ENCODE measurements around the gene DAPL1. TPM values are rescaled to one million over a fixed set of nuclear protein-coding genes. Genes with fewer than 3 reads are reported as not detected.

The DAPL1 gene
- total and polyA plus RNA-seq, 10 of the 15 experiments (the other 5 are each of a cell fraction or from before 2014, with no cell fraction given) = not detected

DNA sequence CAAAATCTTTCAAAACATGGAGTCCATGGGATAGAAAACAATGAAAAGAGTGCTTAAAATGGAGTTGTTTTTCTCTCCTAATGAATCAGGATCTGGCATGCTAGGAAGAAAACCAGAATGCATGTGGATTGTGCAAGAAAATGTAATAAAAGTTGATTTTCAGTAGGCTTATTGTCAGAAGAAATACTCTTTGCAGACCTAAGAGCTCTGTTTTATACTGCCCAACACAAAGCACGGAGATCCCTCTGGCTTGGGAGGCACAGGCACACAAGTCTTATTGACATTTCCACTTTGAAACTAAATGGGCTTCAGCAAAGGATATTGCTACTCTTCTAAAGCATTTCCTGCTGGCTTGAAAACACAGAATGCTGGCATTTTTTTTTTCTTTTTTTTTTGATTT is 15.5 kb upstream of the DAPL1 start (continued):
- TF ChIP-seq, protein P1, sequence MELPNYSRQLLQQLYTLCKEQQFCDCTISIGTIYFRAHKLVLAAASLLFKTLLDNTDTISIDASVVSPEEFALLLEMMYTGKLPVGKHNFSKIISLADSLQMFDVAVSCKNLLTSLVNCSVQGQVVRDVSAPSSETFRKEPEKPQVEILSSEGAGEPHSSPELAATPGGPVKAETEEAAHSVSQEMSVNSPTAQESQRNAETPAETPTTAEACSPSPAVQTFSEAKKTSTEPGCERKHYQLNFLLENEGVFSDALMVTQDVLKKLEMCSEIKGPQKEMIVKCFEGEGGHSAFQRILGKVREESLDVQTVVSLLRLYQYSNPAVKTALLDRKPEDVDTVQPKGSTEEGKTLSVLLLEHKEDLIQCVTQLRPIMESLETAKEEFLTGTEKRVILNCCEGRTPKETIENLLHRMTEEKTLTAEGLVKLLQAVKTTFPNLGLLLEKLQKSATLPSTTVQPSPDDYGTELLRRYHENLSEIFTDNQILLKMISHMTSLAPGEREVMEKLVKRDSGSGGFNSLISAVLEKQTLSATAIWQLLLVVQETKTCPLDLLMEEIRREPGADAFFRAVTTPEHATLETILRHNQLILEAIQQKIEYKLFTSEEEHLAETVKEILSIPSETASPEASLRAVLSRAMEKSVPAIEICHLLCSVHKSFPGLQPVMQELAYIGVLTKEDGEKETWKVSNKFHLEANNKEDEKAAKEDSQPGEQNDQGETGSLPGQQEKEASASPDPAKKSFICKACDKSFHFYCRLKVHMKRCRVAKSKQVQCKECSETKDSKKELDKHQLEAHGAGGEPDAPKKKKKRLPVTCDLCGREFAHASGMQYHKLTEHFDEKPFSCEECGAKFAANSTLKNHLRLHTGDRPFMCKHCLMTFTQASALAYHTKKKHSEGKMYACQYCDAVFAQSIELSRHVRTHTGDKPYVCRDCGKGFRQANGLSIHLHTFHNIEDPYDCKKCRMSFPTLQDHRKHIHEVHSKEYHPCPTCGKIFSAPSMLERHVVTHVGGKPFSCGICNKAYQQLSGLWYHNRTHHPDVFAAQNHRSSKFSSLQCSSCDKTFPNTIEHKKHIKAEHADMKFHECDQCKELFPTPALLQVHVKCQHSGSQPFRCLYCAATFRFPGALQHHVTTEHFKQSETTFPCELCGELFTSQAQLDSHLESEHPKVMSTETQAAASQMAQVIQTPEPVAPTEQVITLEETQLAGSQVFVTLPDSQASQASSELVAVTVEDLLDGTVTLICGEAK (IDR thresholded peaks at IDR 0.05; ENCODE audit: borderline replicate concordance) = no peak
- no peak for TF ChIP-seq SUPT20H (IDR thresholded peaks at IDR 0.05; ENCODE audit: borderline replicate concordance, control insufficient read depth, low read depth, low read length)
- no peak for TF ChIP-seq PKNOX1 (IDR thresholded peaks at IDR 0.05)

DNA sequence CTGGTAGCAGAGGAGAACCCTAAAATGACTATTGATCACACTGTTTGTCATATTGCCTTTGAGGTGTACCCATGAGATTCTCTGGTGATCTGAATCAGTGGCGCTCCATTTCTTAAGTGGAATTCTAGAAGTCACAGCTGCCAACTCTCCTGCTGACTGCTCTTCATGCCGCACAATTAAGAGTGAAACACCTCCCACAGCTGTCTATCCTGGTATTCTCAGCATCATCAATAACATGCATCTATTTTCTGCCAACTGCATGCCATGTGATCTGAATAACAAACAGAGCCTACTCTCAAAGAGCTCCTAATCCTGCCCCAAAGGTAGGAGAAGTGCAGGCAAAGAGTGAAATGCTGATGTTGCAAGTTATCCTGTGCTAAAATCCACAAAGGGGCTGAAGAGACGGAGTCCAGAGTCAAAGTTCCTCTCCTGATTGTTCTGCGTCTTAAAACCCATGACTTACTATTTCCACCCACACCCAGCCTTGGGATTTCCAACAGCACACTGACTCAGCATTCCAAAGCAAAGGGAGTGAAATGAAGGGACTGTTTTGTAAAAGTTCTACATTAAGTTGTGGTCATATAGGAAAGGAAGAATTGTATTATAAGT is 13.7 kb upstream of the DAPL1 start:
- CTCF ChIA-PET = no interaction called here
- no peaks in the 10 kb centered on the region; a peak in 1 of 4 replicates for H3K27me3 ChIP-seq (replicated peaks in 1 of 2; ENCODE audit: control insufficient read depth in 2 of 2, insufficient read depth in 2 of 2, low read length in 1 of 2)
- H3K79me2 ChIP-seq (ENCODE audit: control insufficient read depth, insufficient read depth, low read length) = no peaks in the 10 kb centered on the region
- SMC1A ChIA-PET (ENCODE audit: uncharacterized antibody, unreplicated experiment) = no interaction called here
- H3K36me3 ChIP-seq (ENCODE audit: control insufficient read depth in 2 of 2, insufficient read depth in 2 of 2, low read length in 1 of 2) = no peaks in the 10 kb centered on the region
- ATAC-seq (no peak), DNase-seq (ENCODE audit: low read depth, low spot score) (no peak), FAIRE-seq (no peak)
- intact Hi-C loops (cut with micrococcal nuclease; ENCODE audit: unreplicated experiment) = no loop called here
- RAD21 ChIA-PET (ENCODE audit: unreplicated experiment) = no interaction called here
- no peak overlapping the region for H3K27ac ChIP-seq (ENCODE audit: control insufficient read depth, insufficient read depth)
- H3K9me3 ChIP-seq (replicated peaks; ENCODE audit: control insufficient read depth, insufficient read depth, low read length) = no peaks in the 10 kb centered on the region
- H3K4me3 ChIP-seq = no peak overlapping the region
- BruUV-seq (replicated peaks) = no TSS peak
- 53% methylated on average over 4 of the region's 4 CpGs for WGBS (ENCODE audit: insufficient coverage, insufficient replicate concordance, low lambda C conversion rate, missing lambda C conversion rate)
- POLR2A ChIA-PET = no interaction called here
- in situ Hi-C loops (cut with MboI) = no loop called here
- H3K9ac ChIP-seq (ENCODE audit: control insufficient read depth, insufficient read depth, low read length) = no peak overlapping the region
- no peaks in the 10 kb centered on the region for H4K20me1 ChIP-seq (ENCODE audit: control insufficient read depth, insufficient read depth)
- H3K4me1 ChIP-seq (ENCODE audit: control insufficient read depth, insufficient read depth, low read length) = no peaks in the 10 kb centered on the region
- no peak overlapping the region for H3K4me2 ChIP-seq (ENCODE audit: control insufficient read depth, insufficient read depth)
- no peak overlapping the region for H2AFZ ChIP-seq (ENCODE audit: control insufficient read depth, low read depth, low read length)
- no peak for TF ChIP-seq YY1 (IDR thresholded peaks at IDR 0.05; ENCODE audit: low read depth, low read length)
- TF ChIP-seq TCF3 (IDR thresholded peaks at IDR 0.05; ENCODE audit: borderline replicate concordance, insufficient read depth, low read depth, low read length) = no peak
- no peak for TF ChIP-seq HDGF (IDR thresholded peaks at IDR 0.05)
- no peak for TF ChIP-seq RAD21 (IDR thresholded peaks at IDR 0.05; ENCODE audit: insufficient read depth, low read depth, low read length)
- no peak for TF ChIP-seq RELA (IDR thresholded peaks at IDR 0.05; ENCODE audit: borderline replicate concordance, partially characterized antibody)
- TF ChIP-seq MXI1 (IDR thresholded peaks at IDR 0.05; ENCODE audit: low read depth, low read length) = no peak
- TF ChIP-seq SKIL (IDR thresholded peaks at IDR 0.05; ENCODE audit: low read depth, poor library complexity, severe bottlenecking) = no peak
- no peak for TF ChIP-seq SMAD1 (IDR thresholded peaks at IDR 0.05; ENCODE audit: low read depth, partially characterized antibody)
- TF ChIP-seq RBBP5 (conservative IDR thresholded peaks at IDR 0.05) = no peak
- TF ChIP-seq BHLHE40 (IDR thresholded peaks at IDR 0.05; ENCODE audit: borderline replicate concordance in 1 of 2, low read depth in 2 of 2, low read length in 1 of 2) = no peak
- TF ChIP-seq MAX (IDR thresholded peaks at IDR 0.05; ENCODE audit: low read depth, low read length) = no peak
- no peak for TF ChIP-seq NFYB (IDR thresholded peaks at IDR 0.05; ENCODE audit: insufficient read depth, low read depth, low read length)

All from GM12878 (cell line).